ENCODE results near the gene PCDHGA10.

- TF ChIP-seq CTCF (IDR thresholded peaks at IDR 0.05) (no peak), POLR2A (IDR thresholded peaks at IDR 0.05) (no peak)
Measured at GRCh38 chr5:141363952-141364660, 48.7 kb upstream of the PCDHGA10 start, which contains the start of gene PCDHGA5.

All from testis (tissue), 2 donors.